ENCODE data around the gene AXIN2.

AXIN2 gene, protein sequence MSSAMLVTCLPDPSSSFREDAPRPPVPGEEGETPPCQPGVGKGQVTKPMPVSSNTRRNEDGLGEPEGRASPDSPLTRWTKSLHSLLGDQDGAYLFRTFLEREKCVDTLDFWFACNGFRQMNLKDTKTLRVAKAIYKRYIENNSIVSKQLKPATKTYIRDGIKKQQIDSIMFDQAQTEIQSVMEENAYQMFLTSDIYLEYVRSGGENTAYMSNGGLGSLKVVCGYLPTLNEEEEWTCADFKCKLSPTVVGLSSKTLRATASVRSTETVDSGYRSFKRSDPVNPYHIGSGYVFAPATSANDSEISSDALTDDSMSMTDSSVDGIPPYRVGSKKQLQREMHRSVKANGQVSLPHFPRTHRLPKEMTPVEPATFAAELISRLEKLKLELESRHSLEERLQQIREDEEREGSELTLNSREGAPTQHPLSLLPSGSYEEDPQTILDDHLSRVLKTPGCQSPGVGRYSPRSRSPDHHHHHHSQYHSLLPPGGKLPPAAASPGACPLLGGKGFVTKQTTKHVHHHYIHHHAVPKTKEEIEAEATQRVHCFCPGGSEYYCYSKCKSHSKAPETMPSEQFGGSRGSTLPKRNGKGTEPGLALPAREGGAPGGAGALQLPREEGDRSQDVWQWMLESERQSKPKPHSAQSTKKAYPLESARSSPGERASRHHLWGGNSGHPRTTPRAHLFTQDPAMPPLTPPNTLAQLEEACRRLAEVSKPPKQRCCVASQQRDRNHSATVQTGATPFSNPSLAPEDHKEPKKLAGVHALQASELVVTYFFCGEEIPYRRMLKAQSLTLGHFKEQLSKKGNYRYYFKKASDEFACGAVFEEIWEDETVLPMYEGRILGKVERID

DNA sequence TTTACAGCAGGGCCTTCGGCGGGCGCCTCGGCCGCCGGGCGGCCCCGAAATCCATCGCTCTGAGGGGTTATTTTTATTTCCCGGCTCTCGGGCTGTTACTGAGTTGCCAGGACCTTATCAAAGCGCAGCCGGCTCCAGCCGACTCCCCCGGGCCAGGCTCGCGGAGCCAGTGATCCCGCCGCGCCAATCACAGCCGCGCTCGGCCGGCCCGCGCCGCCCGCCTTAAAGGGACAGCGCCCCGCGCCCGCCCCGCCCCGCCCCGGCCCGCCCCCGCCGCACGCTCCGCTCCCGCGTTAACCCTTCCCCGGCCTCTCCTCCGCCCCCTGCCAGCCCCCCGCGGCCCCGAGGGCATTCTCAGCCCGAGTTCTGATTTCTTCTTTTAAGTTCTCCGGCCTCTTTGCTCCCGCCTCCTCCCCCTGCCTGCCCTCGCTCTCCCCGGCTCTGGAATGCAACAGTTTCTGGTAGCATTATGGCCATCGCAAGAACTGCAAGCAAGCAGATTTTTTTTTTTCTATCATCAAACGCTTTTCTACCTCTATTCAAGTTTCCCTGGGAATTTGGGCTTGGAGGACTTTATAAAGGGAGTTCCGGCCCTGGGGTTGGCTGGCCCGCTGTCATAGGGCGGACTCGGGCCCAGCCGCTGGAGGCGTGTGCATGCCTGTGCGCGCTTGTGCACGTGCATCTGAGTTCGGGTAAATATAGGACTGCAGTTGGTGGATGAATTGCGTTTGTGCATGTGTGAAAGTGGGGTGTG lies at the start of gene AXIN2:
AXIN2 (minus strand) TSS at position 197 of the 754 bp plus-strand sequence. CDS start 3,028 bp downstream, outside the sequence.
- peak; percentile 95 for DNase-seq (ENCODE audit: low spot score)

DNA sequence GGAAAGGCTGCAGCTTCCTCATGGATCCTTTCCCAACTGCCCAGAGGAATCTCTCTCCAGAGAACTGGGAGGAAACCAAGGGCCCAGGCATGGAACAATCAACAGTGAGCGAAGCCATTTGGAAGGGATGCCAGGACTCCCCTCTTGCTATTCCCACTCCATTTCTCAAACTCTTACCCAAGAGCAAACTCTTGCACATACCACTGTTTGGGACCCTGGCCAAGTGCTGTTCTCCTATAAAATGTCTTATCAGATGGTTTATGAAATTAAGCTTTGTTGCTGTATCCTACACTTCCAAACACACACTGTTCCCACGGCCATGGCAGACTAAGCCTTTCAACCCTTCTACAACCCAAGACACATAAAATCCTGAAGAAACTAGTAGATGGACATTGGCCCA lies 48.3 kb upstream of the AXIN2 start:
- DNase-seq (ENCODE audit: low spot score) = no peak

DNA sequence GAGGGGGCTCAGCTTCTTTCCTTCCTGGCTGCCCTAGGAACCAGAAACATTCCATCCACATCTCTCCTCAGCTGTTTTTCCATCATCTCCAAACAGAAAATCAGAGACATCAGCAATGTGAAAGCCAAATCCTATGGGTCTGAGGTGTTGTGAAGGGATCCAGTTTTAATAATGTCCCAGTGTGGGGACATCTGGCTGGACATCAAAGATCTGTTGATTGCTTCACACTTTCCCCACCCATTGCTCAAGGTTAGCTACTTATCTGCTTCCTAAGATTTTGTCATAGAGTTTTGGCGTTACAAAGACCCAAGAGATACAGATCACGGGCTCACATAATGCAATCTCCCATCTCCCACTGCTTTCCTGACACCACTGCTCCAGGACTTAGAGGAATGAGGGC lies 47.8 kb upstream of the AXIN2 start:
- DNase-seq (ENCODE audit: low spot score) = no peak

DNA sequence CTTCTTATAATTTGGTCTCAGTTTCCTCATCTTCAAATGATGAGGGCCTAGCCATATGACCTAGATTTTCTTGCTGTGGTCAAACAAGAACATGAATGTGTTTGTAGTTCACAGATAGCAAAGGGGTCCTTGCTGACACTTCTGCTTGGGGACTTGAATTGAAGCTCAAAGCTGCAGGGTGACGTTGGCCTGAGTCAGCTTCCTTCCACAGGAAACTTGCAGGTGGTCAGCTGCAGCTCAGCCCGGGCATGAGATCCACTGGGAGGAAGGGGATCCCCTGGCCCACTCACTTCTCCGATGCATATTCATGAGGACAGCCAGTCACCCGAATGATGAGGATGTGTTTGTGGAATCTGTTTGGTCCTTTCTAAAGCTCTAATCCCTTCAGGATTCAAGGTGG lies 42.6 kb upstream of the AXIN2 start:
- no peak for DNase-seq (ENCODE audit: low spot score)

DNA sequence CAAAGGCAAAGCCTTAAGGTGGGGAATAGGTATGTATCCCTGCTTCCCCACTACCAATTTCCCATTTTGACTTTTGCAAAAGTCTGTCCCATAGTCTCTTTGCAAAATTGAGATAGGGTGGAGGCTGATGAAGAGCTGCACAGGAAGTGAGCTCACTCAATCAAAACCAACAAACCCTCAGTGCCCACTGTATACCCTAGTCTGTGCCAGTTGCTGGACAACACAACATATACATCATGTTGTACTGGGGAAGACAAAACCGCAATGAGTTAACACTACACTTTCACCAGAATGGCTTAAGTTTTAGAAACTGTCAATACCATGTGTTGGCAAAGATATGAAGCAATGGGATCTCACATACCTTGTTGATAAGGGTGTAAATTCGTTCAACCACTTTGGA lies 40.4 kb upstream of the AXIN2 start:
- no peak for DNase-seq (ENCODE audit: low spot score)

DNA sequence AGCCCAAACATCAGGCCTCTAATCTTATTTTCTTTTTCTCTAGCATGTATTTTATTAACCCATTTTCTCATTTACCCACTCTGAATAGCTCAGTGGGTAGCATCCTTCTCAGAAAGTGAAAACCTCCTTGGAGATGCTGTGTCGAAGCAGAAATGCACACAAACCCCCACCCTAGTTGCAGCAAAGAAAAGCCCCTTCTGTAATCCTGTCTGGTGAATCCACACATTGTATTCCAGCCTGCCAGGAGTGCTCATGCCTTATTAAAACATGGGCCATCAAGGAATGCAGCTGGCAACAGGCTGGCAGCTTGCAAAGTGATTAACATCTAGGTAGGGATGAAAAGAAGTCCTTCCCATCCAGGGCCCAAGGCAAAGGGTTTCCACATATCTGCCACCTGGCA lies 39.7 kb upstream of the AXIN2 start:
- DNase-seq (ENCODE audit: low spot score) = no peak

DNA sequence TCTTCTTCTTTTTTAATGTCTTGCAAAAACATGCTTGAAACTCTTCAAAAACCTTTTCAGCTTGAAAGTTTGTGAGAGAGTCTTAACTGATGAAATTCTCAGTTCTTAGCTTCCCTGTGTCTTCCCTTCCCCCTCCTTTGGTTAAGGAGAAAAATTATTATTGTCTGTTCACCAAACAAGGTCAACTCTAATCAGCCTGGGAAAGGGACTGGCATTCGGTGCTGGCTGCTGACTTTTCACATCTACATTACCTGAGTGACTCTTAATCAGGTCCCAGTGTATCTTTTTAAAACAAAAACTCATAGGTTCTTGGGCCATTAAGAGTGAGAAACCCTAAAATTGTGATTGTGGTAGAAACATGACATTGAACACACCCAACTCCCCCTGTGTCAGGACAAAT lies 39.1 kb upstream of the AXIN2 start:
- no peak for DNase-seq (ENCODE audit: low spot score)

DNA sequence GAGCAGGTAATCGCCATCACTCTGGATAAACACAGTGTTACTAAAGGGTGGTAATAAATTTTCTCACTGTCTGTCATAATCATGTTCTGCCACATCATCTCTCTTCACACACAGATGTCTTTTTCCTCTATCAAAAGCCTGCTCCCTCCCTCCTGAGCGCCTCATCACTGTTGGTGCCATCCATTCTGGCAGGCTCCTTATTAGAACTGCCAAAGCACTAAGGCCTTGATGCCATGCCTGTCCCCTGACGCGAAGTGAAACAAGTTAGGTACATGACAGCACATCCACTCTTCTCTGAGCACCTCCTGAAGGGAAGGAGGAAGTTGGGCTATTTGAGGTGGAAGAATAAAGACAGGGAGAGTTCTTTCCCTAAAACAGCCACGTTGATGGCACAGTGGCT lies 38.2 kb upstream of the AXIN2 start:
- DNase-seq (ENCODE audit: low spot score) = no peak

DNA sequence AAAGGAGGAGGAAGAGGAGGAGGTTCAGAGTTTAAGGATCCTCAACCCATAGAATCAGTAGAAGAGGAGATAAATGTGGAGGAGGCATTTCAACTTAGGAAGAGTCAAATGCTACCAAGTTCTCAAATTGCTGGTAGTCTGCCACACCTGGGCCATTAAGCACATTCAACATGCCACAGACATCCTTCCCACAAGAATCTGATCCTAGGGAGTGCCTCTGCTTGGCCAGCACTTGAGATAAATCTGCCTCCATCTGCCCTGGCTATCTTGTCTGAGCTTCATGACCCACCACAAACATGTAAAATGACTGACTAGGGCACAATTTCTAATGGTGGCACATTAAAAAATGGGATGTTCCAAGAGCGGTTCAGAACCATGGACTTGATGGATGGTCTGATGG lies 37.3 kb upstream of the AXIN2 start:
- no peak for DNase-seq (ENCODE audit: low spot score)

DNA sequence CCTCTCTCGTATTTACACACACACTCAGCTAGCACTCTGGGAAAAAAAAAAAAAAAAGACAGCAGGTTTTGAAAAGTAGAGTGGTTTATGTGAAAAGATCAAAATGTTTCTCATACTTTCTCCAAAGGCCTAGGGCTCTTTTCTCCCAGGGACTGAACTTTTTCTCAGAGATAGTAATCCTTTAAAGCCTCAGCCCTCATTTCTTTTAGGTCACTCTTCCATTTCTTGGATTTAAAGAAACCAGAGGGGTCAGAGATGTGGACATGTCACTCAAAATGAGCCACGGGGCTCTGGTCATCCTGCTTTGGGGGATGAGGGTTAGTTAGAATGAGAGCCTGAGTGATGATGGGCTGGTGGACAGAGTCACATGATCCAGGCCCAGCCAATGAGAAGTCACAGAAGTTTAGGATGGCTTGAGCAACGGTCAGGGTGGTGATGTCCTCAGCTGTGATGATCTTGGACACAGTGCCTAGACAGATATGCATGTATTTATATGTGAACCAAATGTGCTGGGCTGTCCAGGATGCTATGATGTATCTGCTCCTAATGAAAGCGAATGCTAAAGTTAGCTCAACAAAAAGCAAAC lies 33.7 kb upstream of the AXIN2 start:
- no peak for DNase-seq (ENCODE audit: low spot score)

DNA sequence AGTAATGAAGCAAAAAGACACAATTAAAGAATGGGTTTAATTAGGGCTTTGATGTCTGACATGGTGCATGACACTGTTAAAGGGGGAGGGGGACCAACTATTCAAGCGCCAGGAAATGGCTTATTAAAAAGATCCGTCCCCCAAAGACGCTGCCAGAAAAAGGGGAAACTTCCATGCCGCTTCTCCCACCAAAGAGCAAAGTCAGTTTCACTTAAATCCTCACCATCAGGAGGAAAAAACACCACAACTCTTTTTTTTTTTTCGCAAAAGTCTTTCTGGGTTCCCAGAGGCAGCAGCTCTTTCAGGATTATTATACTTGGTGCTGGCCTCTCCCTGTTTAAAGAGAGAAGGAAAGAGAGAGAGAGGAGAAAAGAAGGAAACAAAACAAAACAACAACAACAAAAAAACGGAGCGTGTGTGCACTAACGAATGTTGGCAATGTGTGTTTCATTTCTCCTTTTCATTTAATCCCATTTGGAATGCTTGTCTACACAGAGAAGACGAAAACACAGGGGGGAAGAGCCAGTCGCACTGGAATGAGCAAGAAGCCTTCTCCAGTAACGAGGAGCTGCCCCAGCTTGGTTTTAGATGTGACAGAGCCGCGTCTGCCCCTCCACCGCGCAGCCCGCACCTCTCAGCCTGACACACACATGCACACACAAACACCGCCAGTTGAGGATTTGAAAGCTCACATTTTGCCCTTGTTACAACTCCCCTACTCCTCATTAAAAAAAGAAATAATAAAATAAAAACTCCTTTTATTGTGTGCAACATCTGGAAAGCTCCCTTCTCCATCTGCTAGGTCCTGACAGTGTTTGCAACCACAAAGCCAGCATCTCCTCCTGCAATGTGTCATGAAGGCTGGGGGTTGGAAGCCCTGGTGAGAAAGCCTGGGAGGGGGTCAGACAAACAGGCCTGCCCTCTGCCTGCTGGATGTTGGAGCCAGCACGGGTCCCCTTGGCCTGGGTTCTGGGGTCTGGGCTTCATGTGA lies 32.7 kb upstream of the AXIN2 start:
- DNase-seq (ENCODE audit: low spot score) = no peak

DNA sequence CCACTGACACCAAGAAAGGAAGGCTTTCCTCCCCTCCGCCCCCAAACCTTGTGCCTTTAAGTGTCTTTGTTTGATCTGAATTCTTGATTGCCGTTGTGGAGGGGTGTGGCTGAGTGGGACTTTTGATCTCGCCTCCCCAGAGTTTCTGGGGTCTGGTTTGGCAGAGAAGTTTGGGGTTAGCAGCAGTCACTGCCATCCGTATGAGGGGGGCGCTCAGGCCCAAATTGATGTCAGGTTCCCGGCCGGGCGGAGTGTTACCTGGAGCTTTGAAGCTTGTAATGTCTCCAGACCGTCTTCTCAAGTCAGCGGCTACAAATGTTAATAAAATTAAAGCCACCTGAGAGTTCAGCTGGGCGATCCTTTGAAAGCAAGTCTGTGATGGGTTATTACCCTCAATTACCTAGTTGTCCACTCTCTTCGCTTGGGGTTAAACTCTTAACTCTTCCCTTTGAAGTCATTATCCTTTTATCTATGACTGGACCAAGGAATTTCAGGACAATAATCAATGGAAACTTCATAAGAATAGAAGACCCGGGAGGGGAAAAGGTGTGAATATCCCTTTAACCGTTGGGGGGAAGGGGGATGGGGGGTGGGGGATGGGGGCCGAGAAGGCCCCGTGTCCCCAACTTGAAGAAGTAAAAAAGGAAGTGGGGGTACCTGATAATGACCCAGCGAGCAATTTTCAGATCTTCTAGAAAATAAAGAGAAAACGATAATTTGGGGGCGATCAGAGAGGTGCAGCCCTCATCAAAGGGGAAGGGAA lies 31.8 kb upstream of the AXIN2 start:
- no peak for DNase-seq (ENCODE audit: low spot score)

DNA sequence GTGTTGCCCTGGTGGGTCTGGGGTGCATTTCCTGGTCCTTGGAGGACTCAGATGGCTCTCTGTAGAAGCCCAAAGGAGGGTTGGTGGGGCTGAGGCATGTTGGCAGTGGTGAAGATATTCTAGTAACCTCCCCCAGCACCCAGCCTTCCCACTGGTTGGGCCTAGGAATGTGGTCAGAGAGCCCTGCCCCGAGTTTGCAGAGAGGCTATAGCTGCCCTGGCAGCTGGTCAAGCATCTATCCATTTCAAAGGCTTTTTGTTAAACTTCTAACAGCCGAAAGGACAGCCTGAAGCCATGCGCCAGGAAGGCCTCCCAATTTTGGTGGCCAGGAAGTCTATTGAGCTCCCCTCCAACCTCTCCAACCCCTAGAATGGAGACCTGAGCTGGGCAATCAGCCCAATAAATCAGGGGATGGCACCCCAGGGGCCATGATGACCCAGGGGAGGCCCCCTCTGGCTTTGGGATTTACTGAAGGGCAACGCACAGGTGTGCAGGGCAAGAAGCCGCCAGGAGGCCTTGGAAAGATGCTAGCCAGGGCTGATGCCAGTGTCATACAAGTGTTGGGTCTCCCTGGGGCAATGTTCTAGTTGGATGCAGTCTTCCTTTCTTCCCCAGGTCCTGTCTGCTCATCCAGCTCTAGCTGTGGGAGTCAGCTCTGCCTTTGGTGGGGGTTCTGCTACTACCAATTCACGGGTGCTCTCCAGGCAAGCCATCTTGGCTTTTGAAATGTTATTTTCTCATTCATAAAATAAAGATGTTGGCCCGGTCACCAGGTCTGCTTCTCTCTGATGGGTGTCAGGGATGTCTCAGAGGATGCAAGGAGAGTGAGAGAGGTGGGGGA lies 30.9 kb upstream of the AXIN2 start:
- no peak for DNase-seq (ENCODE audit: low spot score)

DNA sequence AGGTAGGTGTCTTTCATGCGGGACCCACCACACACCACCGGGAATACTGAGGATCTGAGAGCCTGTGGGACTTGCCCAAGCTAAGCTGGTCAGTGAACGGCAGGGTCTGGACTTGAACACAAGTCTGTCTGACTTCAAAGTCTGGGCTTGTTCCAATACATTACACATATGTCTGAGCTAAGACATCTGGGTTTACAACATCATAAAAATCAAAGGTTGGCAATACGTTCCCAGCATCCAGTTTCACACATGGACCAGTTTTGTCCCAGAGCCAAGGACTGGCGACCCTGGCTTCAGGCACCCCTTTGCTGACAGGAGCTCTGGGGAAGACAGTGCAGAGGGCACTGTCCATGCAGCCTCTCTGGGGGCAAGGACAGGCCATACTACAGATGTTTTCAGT lies 27.9 kb upstream of the AXIN2 start:
- no peak for DNase-seq (ENCODE audit: low spot score)

DNA sequence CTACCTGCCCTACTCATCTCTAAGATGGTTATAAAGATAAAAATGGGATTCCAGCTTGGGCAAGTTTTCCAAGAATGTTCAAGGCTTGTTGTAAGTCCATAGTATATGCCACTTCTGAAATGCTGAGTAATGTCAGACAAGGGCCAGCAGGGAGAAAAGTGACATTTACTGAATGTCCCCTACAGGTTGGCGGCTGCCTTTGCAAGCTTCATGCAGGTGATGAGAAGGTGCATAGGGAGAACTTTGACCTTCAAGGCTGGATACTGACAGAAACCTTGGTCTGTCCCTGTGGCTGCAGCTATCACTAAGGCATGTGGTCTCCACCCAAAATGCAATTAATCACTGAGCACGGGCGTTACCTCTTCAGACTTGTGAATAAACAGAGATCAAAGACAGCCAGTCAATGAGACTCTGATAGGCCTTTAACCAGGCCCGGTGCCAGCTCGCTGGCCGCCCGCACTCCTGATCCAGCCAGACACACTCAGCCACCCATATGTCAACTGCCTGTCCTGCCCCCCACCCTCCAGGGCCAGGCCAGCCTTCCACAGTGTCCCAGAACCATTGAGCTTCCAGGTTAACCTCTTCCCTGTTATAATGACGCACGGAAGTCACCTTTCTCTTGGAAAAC lies 26.8 kb upstream of the AXIN2 start:
- no peak for DNase-seq (ENCODE audit: low spot score)

DNA sequence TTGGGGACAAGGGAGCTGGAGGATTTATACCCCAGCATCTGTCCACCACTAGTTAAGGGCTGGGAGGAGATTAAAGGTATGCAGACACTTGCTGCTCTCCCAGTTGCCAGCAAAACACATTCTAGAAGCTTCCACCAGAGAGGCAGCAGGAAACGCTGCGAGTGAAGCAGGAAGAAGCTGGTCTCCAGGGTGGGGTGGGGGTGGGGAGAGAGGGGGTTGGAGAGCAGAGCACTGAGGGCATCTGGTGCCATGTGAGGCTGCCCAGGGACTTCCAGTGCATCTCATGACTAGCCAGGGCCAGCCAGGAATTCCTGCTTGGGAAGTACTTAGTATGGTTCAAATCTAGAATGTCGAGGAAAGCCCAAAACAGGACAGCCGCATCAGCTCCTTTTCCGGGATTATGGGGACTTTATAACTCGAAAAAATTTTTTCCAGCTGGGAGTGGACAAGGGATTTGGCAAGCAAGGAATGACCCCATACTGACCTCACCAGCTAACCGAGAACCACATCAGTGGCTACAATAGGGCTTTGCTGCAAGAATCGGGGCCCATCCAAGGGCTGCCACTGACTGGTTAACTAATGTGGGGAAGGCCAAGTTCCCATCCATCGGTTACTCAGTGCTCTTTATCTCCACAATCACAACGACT lies 26.2 kb upstream of the AXIN2 start:
- no peak for DNase-seq (ENCODE audit: low spot score)

DNA sequence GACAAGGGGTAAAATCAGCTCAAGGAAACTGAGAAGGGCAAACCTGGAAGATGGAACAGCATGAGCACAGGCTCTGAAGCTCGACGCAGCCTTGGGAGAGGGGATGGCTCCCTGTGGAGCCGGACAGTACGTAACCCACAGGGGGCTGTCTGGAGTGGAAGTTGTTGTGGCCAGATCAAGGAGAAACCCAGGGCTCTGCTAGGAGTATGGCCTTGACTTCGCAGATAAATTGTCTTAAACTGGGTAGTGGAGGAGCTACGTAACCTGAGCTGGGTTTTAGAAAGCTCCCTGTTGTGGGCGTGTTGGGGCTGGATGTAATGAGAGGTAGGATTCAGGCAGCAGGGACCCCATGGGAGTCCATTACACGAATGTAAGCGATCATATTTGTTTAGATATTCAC lies 25.5 kb upstream of the AXIN2 start:
- DNase-seq (ENCODE audit: low spot score) = no peak
